ENCODE data around the gene CDK14.

CDK14 gene

DNA sequence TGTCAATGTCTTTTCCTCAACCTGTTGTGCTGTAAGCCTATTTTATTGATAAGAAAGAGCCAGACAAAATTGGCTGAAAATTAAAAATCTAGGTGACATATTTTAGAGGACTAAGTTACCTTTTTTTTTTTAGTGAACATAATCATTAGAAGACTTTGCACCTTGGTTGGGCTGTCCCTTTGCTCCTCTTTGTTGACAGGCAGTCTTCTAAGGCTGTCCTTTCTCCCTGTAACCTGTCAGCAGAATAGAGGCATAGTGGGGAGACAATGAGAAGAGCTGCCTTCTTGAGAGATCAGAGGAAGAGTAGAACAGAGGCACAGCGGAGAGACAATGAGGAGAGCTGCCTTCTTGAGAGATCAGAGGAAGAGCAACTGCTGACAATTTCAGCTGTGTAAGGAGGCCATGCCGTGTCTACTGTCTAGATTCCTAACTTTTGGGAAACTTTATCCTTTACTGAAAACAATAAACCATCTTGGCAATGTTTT, 429.8 kb downstream of the CDK14 start:
- no peaks in the 10 kb centered on the region for H3K4me1 ChIP-seq (ENCODE audit: control insufficient read depth, insufficient read depth, low read length, poor library complexity, severe bottlenecking)
- H3K4me3 ChIP-seq (ENCODE audit: extremely low read depth, insufficient read depth, low read length, poor library complexity, severe bottlenecking): no peak overlapping the region
- H3K27ac ChIP-seq (ENCODE audit: low read depth, low read length, severe bottlenecking): no peak overlapping the region
- H3K36me3 ChIP-seq (ENCODE audit: control insufficient read depth, insufficient read depth, low read length): no peaks in the 10 kb centered on the region
- H3K9me3 ChIP-seq (ENCODE audit: control insufficient read depth, low read length): no peaks in the 10 kb centered on the region
- WGBS, 2 experiments (ENCODE audit: insufficient coverage in 2 of 2): 57 to 78% methylated on average over 1 of the region's 2 CpGs

DNA sequence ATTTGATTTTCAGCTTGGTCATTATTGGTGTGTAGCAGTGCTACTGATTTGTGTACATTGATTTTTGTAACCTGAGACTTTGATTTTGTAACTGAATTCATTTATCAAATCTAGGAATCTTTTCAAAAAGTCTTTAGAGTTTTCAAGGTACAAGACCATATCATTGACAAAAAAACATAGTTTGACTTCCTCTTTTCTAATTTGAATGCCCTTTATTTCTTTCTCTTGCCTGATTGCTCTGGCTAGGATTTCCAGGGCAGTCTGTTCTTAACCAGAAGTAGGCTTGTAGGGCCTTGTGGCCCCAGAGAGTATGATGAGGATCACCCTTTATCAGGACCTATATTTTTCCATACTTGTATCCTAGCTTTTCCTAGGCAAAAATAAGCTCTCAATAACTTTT, 433.6 kb downstream of the CDK14 start:
- Histone ChIP-seq H3K4me3 (ENCODE audit: extremely low read depth, insufficient read depth, low read length, poor library complexity, severe bottlenecking) (no peak overlapping the region), H3K4me1 (ENCODE audit: control insufficient read depth, insufficient read depth, low read length, poor library complexity, severe bottlenecking) (no peaks in the 10 kb centered on the region), H3K36me3 (ENCODE audit: control insufficient read depth, insufficient read depth, low read length) (no peaks in the 10 kb centered on the region), H3K9me3 (ENCODE audit: control insufficient read depth, low read length) (no peaks in the 10 kb centered on the region), H3K27ac (ENCODE audit: low read depth, low read length, severe bottlenecking) (no peak overlapping the region)

DNA sequence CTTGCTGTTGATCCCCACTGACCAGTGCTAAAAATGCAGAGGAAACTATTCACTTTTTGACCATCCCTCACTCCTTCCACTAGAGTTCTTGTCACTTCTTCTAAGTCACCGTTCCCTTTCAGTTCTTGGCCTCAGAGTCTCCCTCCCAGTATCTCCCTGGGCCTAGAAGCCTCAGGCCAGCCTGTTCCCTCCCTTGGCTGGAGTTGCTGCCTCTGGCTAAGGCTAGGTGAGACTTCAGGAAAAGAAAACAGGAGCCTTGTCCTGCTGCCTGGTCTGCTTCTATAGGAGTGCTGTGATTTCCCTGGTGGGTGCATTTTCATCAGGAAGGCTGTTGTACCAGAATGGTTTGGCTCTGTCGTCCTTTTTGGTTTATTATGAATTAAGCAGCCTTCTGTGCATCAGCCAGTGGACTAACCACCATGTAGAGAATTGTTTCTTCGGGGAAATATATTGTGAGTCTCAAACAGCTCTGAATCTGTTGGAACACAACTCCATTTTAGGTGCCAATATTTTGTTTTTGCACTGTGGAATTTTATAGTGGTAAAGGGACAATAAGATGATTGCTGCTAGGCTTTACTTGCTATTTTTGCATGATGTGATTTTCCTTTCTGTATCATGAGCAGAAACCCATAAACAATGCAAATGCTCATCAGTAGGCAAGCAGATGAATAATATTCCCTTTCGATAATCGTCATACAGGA, 434.7 kb downstream of the CDK14 start:
- no peak overlapping the region for H3K4me3 ChIP-seq (ENCODE audit: extremely low read depth, insufficient read depth, low read length, poor library complexity, severe bottlenecking)
- H3K9me3 ChIP-seq (ENCODE audit: control insufficient read depth, low read length): no peaks in the 10 kb centered on the region
- H3K4me1 ChIP-seq (ENCODE audit: control insufficient read depth, insufficient read depth, low read length, poor library complexity, severe bottlenecking): no peaks in the 10 kb centered on the region
- WGBS, 2 experiments (ENCODE audit: insufficient coverage in 2 of 2): 64 to 74% methylated on average over 2 to 3 of the region's 5 CpGs
- no peak overlapping the region for H3K27ac ChIP-seq (ENCODE audit: low read depth, low read length, severe bottlenecking)
- no peaks in the 10 kb centered on the region for H3K36me3 ChIP-seq (ENCODE audit: control insufficient read depth, insufficient read depth, low read length)

DNA sequence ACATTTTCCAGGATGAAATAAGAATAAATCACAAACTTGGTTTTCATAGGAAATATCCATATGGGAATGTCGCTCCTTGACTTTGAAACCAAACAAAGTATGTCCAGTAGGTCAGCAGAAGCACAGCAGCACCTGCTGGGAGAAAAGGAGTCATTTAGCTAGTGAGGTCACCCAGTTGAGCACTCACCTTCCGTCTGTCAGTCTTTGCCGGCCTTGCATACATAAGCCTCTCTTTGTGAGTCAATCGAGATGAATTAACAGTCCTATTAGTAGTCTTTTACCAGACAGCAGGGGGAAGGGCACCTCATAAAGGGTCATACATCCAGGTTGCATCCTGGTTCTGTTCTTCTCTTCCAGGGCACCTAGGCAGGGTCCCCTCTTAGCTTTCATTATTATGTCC, 435.6 kb downstream of the CDK14 start:
- Histone ChIP-seq H3K27ac (ENCODE audit: low read depth, low read length, severe bottlenecking) (no peak overlapping the region), H3K4me1 (ENCODE audit: control insufficient read depth, insufficient read depth, low read length, poor library complexity, severe bottlenecking) (no peaks in the 10 kb centered on the region), H3K36me3 (ENCODE audit: control insufficient read depth, insufficient read depth, low read length) (no peaks in the 10 kb centered on the region), H3K4me3 (ENCODE audit: extremely low read depth, insufficient read depth, low read length, poor library complexity, severe bottlenecking) (no peak overlapping the region), H3K9me3 (ENCODE audit: control insufficient read depth, low read length) (no peaks in the 10 kb centered on the region)
- 39 to 63% methylated on average over 3 to 4 of the region's 4 CpGs for WGBS, 2 experiments (ENCODE audit: insufficient coverage in 2 of 2)

DNA sequence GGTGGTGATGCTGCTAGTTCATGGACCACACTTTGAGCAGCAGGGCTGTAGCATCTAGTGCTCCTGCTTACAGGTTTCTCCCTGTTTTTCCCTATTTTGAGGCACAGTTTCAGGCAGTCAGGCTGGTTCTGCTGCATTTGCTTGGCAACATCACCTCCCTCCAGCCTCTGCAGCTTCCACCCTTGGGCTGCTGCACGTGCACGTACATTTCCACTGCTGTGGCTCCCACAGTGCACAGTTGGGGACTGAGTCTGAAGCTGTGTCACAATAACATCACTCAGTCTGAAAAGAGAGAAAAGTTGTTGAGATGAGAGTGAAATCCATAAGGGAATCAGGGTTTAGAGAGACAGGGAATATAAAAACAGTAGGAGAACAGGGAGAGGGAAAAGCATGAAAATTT, 437.5 kb downstream of the CDK14 start:
- Histone ChIP-seq H3K36me3 (ENCODE audit: control insufficient read depth, insufficient read depth, low read length) (no peaks in the 10 kb centered on the region), H3K4me3 (ENCODE audit: extremely low read depth, insufficient read depth, low read length, poor library complexity, severe bottlenecking) (no peak overlapping the region), H3K27ac (ENCODE audit: low read depth, low read length, severe bottlenecking) (no peak overlapping the region), H3K9me3 (ENCODE audit: control insufficient read depth, low read length) (no peaks in the 10 kb centered on the region), H3K4me1 (ENCODE audit: control insufficient read depth, insufficient read depth, low read length, poor library complexity, severe bottlenecking) (no peaks in the 10 kb centered on the region)
- WGBS, 2 experiments (ENCODE audit: insufficient coverage in 2 of 2): 80 to 88% methylated on average over 1 to 2 of the region's 2 CpGs

DNA sequence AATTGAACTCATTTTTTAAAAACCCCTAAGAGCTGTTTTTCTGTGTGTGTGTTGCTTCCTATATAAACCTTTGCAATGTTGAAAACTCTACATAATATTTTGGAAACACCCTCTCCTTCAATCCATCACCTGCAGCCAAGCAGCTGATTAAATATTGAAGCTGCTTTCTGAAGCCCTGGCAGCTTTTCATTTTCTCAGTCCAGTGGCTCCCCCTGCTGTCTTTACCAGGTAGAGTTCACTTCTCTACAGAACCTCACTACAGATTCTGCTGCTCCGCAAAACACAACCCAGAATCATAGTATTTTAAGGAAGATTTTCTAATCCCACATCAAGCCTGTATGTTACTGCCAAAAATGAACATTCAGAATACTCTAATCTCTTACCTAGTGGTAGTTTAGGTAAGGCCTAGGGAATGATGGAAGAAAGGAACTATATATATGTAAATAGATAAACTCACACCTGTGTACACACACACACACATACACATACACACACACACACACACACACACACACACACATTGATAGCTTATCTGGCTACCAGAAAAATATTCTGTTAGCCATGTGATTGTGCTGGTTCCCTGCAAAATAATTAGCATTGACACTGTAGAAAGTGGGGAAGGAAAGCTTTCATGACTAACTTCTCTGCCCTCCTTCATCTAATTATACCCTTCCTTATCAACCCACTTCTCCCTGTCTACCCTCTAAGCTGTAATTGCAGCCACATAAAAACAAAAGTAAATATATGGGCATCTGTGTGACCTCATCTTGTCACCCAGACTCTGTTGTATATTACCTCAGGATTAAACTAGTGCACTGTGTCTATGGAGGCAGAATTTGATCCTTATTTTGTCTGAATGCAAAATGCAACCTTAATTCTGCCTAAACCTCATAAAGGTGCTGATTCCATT, 438.6 kb downstream of the CDK14 start:
- Histone ChIP-seq H3K4me1 (ENCODE audit: control insufficient read depth, insufficient read depth, low read length, poor library complexity, severe bottlenecking) (no peaks in the 10 kb centered on the region), H3K9me3 (ENCODE audit: control insufficient read depth, low read length) (no peaks in the 10 kb centered on the region), H3K4me3 (ENCODE audit: extremely low read depth, insufficient read depth, low read length, poor library complexity, severe bottlenecking) (no peak overlapping the region), H3K27ac (ENCODE audit: low read depth, low read length, severe bottlenecking) (no peak overlapping the region), H3K36me3 (ENCODE audit: control insufficient read depth, insufficient read depth, low read length) (no peaks in the 10 kb centered on the region)
- 100% methylated on average over 1 of the region's 1 CpG; no CpG with 5 or more reads in 1 of the 2 experiments for WGBS, 2 experiments (ENCODE audit: insufficient coverage in 2 of 2)

DNA sequence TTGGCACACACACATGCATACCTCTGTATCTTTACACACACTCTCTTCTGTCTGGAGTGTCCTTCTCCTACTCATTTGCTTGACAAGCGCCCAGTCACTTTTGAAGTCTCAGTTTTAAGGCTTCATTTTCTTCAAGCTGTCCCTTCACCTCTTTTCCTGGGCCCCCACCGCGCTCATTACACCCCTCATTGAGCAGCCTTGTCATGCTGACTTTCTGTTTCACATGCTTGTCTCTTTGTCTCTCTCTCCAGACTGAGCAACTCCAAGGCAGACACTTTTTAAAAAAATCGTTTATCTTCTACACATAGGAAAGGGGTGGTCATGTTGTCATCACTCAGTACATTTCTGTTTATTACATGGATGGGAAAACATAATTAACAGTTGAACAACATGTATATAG, 442.9 kb downstream of the CDK14 start:
- no peak overlapping the region for H3K27ac ChIP-seq (ENCODE audit: low read depth, low read length, severe bottlenecking)
- 84 to 93% methylated on average over 3 of the region's 4 CpGs for whole genome bisulfite sequencing, 2 experiments (ENCODE audit: insufficient coverage in 2 of 2)
- no peak overlapping the region for H3K4me3 ChIP-seq (ENCODE audit: extremely low read depth, insufficient read depth, low read length, poor library complexity, severe bottlenecking)
- no peaks in the 10 kb centered on the region for H3K4me1 ChIP-seq (ENCODE audit: control insufficient read depth, insufficient read depth, low read length, poor library complexity, severe bottlenecking)
- H3K9me3 ChIP-seq (ENCODE audit: control insufficient read depth, low read length): no peaks in the 10 kb centered on the region
- H3K36me3 ChIP-seq (ENCODE audit: control insufficient read depth, insufficient read depth, low read length): no peaks in the 10 kb centered on the region

DNA sequence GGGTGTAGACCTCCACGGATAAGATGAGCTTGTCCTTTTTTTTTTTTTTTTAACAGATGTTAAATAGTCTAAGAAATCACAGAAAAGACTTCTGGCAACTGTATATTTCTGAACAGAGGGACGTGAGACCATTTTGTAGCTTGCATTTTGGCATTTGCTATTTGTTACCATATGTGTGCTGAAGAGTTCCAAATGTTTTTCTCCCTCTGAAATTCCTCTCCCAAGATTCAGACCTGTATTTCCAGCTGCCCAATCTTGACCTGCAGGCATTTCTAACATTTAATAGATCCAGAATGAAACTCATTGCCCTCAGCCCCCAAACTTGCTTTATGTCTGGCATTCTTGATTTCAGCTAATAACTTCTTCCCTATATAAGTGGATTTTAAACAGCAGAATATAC, 445.0 kb downstream of the CDK14 start:
- no peaks in the 10 kb centered on the region for H3K36me3 ChIP-seq (ENCODE audit: control insufficient read depth, insufficient read depth, low read length)
- no peaks in the 10 kb centered on the region for H3K9me3 ChIP-seq (ENCODE audit: control insufficient read depth, low read length)
- no peaks in the 10 kb centered on the region for H3K4me1 ChIP-seq (ENCODE audit: control insufficient read depth, insufficient read depth, low read length, poor library complexity, severe bottlenecking)
- no peak overlapping the region for H3K27ac ChIP-seq (ENCODE audit: low read depth, low read length, severe bottlenecking)
- H3K4me3 ChIP-seq (ENCODE audit: extremely low read depth, insufficient read depth, low read length, poor library complexity, severe bottlenecking): no peak overlapping the region
- WGBS, 2 experiments (ENCODE audit: insufficient coverage in 2 of 2): no CpG with 5 or more reads among the region's 2 CpGs

DNA sequence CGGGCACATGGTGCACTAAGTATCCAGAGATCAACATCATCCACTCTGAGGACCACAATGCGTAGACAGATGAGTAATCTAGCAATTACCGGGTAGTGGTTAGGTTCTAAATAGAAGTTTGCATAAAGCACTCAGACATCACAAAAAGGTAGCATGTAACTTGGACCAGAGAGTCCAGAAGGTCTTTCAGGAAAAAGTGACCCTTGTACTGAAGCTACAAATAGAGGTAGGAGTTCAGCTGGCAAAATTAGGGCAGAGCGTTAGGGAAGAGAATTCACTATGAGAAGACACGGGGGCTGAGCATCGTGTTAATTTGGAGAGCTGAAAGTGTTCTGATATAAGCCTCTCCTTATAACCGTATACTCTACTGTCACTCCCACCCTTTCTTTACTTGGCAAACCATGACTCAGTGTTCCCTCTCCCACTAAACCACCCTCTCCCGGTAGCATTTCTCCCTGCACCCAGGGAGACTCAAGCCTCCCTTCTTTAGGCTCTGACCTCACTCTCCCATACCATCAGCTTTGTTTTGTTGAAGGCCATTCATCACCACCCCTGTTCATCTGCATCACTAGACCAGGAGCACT, 445.9 kb downstream of the CDK14 start:
- WGBS, 2 experiments (ENCODE audit: insufficient coverage in 2 of 2): 88 to 96% methylated on average over 6 to 8 of the region's 8 CpGs
- Histone ChIP-seq H3K9me3 (ENCODE audit: control insufficient read depth, low read length) (no peaks in the 10 kb centered on the region), H3K27ac (ENCODE audit: low read depth, low read length, severe bottlenecking) (no peak overlapping the region), H3K4me3 (ENCODE audit: extremely low read depth, insufficient read depth, low read length, poor library complexity, severe bottlenecking) (no peak overlapping the region), H3K36me3 (ENCODE audit: control insufficient read depth, insufficient read depth, low read length) (no peaks in the 10 kb centered on the region), H3K4me1 (ENCODE audit: control insufficient read depth, insufficient read depth, low read length, poor library complexity, severe bottlenecking) (no peaks in the 10 kb centered on the region)

DNA sequence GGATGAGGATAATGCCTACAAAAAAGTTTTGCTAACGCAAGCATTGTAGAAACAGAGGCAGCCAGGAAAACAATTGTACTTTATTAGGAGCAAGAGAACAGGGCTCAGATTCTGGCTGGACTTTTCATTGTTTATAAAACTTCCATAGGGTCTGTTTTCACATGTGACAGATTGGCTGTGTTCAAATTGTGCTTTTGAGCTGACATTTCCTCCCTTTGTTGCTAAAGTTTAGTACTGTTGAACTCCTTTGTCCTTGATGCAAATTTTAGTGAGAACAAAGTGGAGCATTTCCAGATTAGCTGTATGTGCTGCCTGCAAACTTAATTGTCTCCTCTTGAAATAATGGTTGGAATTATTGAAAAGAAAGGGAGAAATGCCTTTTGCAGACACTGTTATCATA, 447.1 kb downstream of the CDK14 start:
- H3K36me3 ChIP-seq (ENCODE audit: control insufficient read depth, insufficient read depth, low read length): peaks cover 4% of the 10 kb centered on the region
- H3K4me1 ChIP-seq (ENCODE audit: control insufficient read depth, insufficient read depth, low read length, poor library complexity, severe bottlenecking): no peaks in the 10 kb centered on the region
- H3K9me3 ChIP-seq (ENCODE audit: control insufficient read depth, low read length): no peaks in the 10 kb centered on the region
- H3K4me3 ChIP-seq (ENCODE audit: extremely low read depth, insufficient read depth, low read length, poor library complexity, severe bottlenecking): no peak overlapping the region
- H3K27ac ChIP-seq (ENCODE audit: low read depth, low read length, severe bottlenecking): no peak overlapping the region
- 83% methylated on average over 1 of the region's 1 CpG for WGBS, 2 experiments (ENCODE audit: insufficient coverage in 2 of 2)

Measured in mesodermal cell (in vitro differentiated cells).